B cell (primary cell): ENCODE results near the gene LAMTOR3. TPM values are rescaled to one million over a fixed set of nuclear protein-coding genes. Genes with fewer than 3 reads are reported as not detected.
"Not testable (repeated sequence)": the region's sequence is repeated elsewhere in the genome, so short reads cannot be mapped to it uniquely, and the experiment has no call there.

Source experiments
- ATAC-seq: fragments of 200-7000 bp; cut with Tn5 transposase; one replicate; pipeline ENCODE4 v1.10.0; 2021; ENCODE audit warnings: low read depth, mild to moderate bottlenecking, moderate number of reproducible peaks, moderate library complexity
- CTCF ChIA-PET: fragments of 350-600 bp; sonication (Branson Sonifier 250); formaldehyde crosslinking; loops from one replicate; lab custom pipeline; 2021; ENCODE audit warnings: antibody characterized with exemption, inconsistent platforms; lab: Charles Lee
- POLR2A ChIA-PET: fragments of 350-600 bp; sonication (Branson Sonifier 250); formaldehyde crosslinking; loops from one replicate; lab custom pipeline; 2021; ENCODE audit warnings: antibody characterized with exemption; lab: Charles Lee
- DNase-seq: peaks from one replicate; pipeline ENCODE4 v3.0.0; 2013
- H2AFZ ChIP-seq: 2 replicates; pipeline ENCODE4 v1.6.1; 2012; ENCODE audit warnings: mild to moderate bottlenecking, low read depth, low read length; ENCODE audit not compliant: insufficient read depth, poor library complexity, severe bottlenecking
- H3K27ac ChIP-seq, 2 donors: 1 replicate in 1 of 2; 2 replicates in 1 of 2; pipeline ENCODE4 v1.5.1; 2012 to 2013; ENCODE audit warnings: low read length in 2 of 2, mild to moderate bottlenecking in 2 of 2, moderate library complexity in 1 of 2
- H3K27me3 ChIP-seq, 4 experiments: fragments of 200-600 bp in 1 of 4; sonication (generic) in 1 of 4; replicated peaks in 1 of 4; 1 replicate in 2 of 4; 2 replicates in 2 of 4; pipeline versions ENCODE4 v1.6.1 to v1.7.0; 2013 to 2016; ENCODE audit warnings: low read length in 3 of 4, mild to moderate bottlenecking in 2 of 4, mixed read lengths in 1 of 4, moderate library complexity in 1 of 4; ENCODE audit not compliant: insufficient read depth in 4 of 4, control insufficient read depth in 3 of 4; ENCODE audit errors: control extremely low read depth in 1 of 4
- H3K36me3 ChIP-seq, 2 experiments: replicated peaks in 1 of 2; 1 replicate in 1 of 2; 2 replicates in 1 of 2; pipeline versions ENCODE4 v1.6.1 to v1.7.1; 2013; ENCODE audit warnings: low read length in 1 of 2; ENCODE audit not compliant: insufficient read depth in 2 of 2, control insufficient read depth in 1 of 2; ENCODE audit errors: control extremely low read depth in 1 of 2, extremely low read depth in 1 of 2
- H3K4me1 ChIP-seq, 2 donors: fragments of 200-600 bp in 1 of 2; sonication (generic) in 1 of 2; 1 replicate in 1 of 2; 2 replicates in 1 of 2; pipeline versions ENCODE4 v1.5.1 to v1.6.1; 2013 to 2017; ENCODE audit warnings: low read length in 2 of 2; ENCODE audit not compliant: control insufficient read depth in 2 of 2, insufficient read depth in 2 of 2
- H3K4me2 ChIP-seq: replicated peaks from 2 replicates; pipeline ENCODE3; 2012; ENCODE audit warnings: mild to moderate bottlenecking, low read depth, low read length; ENCODE audit not compliant: poor library complexity, severe bottlenecking
- H3K4me3 ChIP-seq, 5 experiments: fragments of 200-600 bp in 1 of 5; sonication (generic) in 1 of 5; 1 replicate in 3 of 5; 2 replicates in 2 of 5; pipeline versions ENCODE4 v1.5.1 to v1.7.0; 2011 to 2016; ENCODE audit warnings: low read length in 4 of 5, mild to moderate bottlenecking in 4 of 5, low read depth in 2 of 5, control low read depth in 1 of 5, moderate library complexity in 1 of 5; ENCODE audit not compliant: insufficient read depth in 1 of 5; ENCODE audit errors: control extremely low read depth in 1 of 5, extremely low read depth in 1 of 5
- H3K79me2 ChIP-seq: fragments of 200-600 bp; sonication (generic); one replicate; pipeline ENCODE4 v1.6.0; 2016; ENCODE audit warnings: low read length; ENCODE audit not compliant: control insufficient read depth, insufficient read depth
- H3K9ac ChIP-seq: fragments of 200-600 bp; sonication (generic); 2 replicates; pipeline ENCODE4 v1.6.1; 2017; ENCODE audit warnings: mild to moderate bottlenecking, low read length, moderate library complexity
- H3K9me3 ChIP-seq, 3 donors: one replicate each; pipeline versions ENCODE4 v1.6.1 to v1.7.1; 2013; ENCODE audit warnings: low read length in 2 of 3; ENCODE audit not compliant: control insufficient read depth in 2 of 3, insufficient read depth in 1 of 3; ENCODE audit errors: control extremely low read depth in 1 of 3
- H4K20me1 ChIP-seq: 2 replicates; pipeline ENCODE4 v1.6.0; 2012; ENCODE audit warnings: mild to moderate bottlenecking, low read length; ENCODE audit not compliant: insufficient read depth, control insufficient read depth, poor library complexity, severe bottlenecking
- H3K27ac Mint-ChIP-seq: one replicate; pipeline ENCODE4 v1.8.0; 2021; ENCODE audit warnings: mixed read lengths
- H3K27me3 Mint-ChIP-seq: one replicate; pipeline ENCODE4 v1.8.0; 2021; ENCODE audit warnings: mixed read lengths
- H3K4me1 Mint-ChIP-seq: one replicate; pipeline ENCODE4 v1.8.0; 2021; ENCODE audit warnings: mixed read lengths
- H3K4me3 Mint-ChIP-seq: one replicate; pipeline ENCODE4 v1.8.0; 2021; ENCODE audit warnings: mixed read lengths
- H3K9me3 Mint-ChIP-seq: one replicate; pipeline ENCODE4 v1.8.0; 2022; ENCODE audit warnings: mixed read lengths; ENCODE audit not compliant: insufficient read depth
- EZH2 ChIP-seq: IDR thresholded peaks from 2 replicates; pipeline ENCODE4 v1.6.1; 2012; ENCODE audit warnings: borderline replicate concordance, low read depth, mild to moderate bottlenecking, moderate library complexity, low read length; ENCODE audit not compliant: insufficient read depth, poor library complexity, severe bottlenecking
- WGBS: methylation state at CpG from one replicate; pipeline ENCODE4 v1.1.5; 2013; ENCODE audit warnings: missing lambda C conversion rate; ENCODE audit not compliant: insufficient coverage; 5-methylcytosine and 5-hydroxymethylcytosine counted together
- intact Hi-C: fragments of 100-400 bp; cut with micrococcal nuclease; formaldehyde crosslinking; loops from one replicate; pipeline ENCODE4 v1.10.0; 2022
- polyA plus RNA-seq: library from polyadenylated mRNA; depleted of rRNA; stranded (reverse); fragments of >200 nt; gene quantifications from 2 replicates; pipeline ENCODE4 v1.2.3, GENCODE V29; 2012
- total RNA-seq, 2 donors: library from RNA; stranded (reverse); fragments of 120-200 nt in 1 of 2; gene quantifications; 1 replicate in 1 of 2; 2 replicates in 1 of 2; pipeline versions ENCODE4 v1.2.3 to v1.2.4, GENCODE V29; 2013 to 2022
- TF ChIP-seq, protein P1 (sequence below): fragments of 200-600 bp; IDR thresholded peaks from one replicate; pipeline ENCODE4 v1.8.0; 2022; ENCODE audit warnings: antibody characterized with exemption, mild to moderate bottlenecking

LAMTOR3 gene
- total and polyA plus RNA-seq, 2 donors (not counting 1 experiment from before 2014, with no cell fraction given): 8.0 to 18.0 TPM

DNA sequence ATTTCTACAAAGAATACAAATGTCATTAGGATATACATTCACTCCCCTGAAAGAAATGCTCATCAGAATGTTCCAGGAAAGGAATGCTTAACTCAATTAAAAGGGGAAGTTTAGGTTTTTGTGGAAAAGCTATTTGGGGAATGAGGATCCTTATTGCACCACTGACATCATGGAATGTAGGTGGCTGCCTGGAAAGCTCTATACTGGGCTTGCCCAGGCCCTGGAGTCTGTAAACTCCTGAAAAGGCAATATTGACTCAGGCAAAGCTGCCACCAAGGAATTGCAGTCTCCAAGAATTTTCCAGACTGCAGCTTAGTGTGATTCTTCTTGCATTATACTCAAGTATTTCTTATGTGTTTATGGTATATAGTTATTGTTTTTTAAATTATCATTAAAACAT lies 61.9 kb downstream of the LAMTOR3 start:
- no peaks in the 10 kb centered on the region for H3K27me3 Mint-ChIP-seq
- no peaks in the 10 kb centered on the region for H3K27me3 ChIP-seq
- H3K79me2 ChIP-seq: peaks cover 97% of the 10 kb centered on the region
- ATAC-seq (no peak), DNase-seq (no peak)
- no peak overlapping the region for H3K27ac Mint-ChIP-seq
- H3K36me3 ChIP-seq: peaks cover 3 to 42% of the 10 kb centered on the region in 2 experiments
- H2AFZ ChIP-seq: no peak overlapping the region
- H3K27ac ChIP-seq: peak overlapping the region in 1 of 2 donors; percentile 21
- H3K4me1 ChIP-seq: peaks cover 6 to 27% of the 10 kb centered on the region in 2 donors
- no peak overlapping the region for H3K4me2 ChIP-seq
- TF ChIP-seq, protein P1, sequence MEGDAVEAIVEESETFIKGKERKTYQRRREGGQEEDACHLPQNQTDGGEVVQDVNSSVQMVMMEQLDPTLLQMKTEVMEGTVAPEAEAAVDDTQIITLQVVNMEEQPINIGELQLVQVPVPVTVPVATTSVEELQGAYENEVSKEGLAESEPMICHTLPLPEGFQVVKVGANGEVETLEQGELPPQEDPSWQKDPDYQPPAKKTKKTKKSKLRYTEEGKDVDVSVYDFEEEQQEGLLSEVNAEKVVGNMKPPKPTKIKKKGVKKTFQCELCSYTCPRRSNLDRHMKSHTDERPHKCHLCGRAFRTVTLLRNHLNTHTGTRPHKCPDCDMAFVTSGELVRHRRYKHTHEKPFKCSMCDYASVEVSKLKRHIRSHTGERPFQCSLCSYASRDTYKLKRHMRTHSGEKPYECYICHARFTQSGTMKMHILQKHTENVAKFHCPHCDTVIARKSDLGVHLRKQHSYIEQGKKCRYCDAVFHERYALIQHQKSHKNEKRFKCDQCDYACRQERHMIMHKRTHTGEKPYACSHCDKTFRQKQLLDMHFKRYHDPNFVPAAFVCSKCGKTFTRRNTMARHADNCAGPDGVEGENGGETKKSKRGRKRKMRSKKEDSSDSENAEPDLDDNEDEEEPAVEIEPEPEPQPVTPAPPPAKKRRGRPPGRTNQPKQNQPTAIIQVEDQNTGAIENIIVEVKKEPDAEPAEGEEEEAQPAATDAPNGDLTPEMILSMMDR: no peak
- no peak for TF ChIP-seq EZH2
- no peak overlapping the region for H3K9ac ChIP-seq
- peaks cover 92% of the 10 kb centered on the region for H4K20me1 ChIP-seq
- no peaks in the 10 kb centered on the region for H3K9me3 Mint-ChIP-seq
- no peak overlapping the region for H3K4me3 ChIP-seq
- peaks cover 53% of the 10 kb centered on the region for H3K4me1 Mint-ChIP-seq
- ChIA-PET POLR2A (no interaction called here), CTCF (interaction anchor here (1.6 kb wide), 1 partner anchor 15 kb away, joined by 4 read pairs; no protein-coding TSS in a partner anchor)
- no peaks in the 10 kb centered on the region for H3K9me3 ChIP-seq
- intact Hi-C loops: no loop called here
- no peak overlapping the region for H3K4me3 Mint-ChIP-seq

DNA sequence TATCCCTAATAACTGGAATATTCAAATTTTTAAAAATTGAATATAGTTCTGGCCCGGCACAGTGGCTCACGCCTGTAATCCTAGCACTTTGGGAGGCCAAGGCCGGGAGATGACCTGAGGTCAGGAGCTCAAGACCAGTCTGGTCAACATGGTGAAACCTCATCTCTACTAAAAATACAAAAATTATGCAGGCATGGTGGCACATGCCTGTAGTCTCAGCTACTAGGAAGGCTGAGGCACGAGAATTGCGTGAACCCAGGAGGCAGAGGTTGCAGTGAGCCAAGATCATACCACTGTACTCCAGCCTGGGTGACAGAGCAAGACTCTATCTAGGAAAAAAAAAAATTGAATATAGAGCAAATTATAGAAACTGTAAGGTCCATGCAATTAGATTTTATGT lies 64.2 kb downstream of the LAMTOR3 start:
- H3K27ac ChIP-seq, H3K4me3 Mint-ChIP-seq, H3K27me3 Mint-ChIP-seq, intact Hi-C loops, ATAC-seq, H2AFZ ChIP-seq, H3K27ac Mint-ChIP-seq, H3K4me3 ChIP-seq, H3K9ac ChIP-seq, H3K9me3 Mint-ChIP-seq, H3K27me3 ChIP-seq, DNase-seq, H3K4me2 ChIP-seq, POLR2A ChIA-PET, H3K9me3 ChIP-seq: not testable (repeated sequence)
- WGBS: 98% methylated on average over 5 of the region's 5 CpGs
- peaks cover 0 to 33% of the 10 kb centered on the region in 2 experiments for H3K36me3 ChIP-seq
- H3K4me1 Mint-ChIP-seq: peaks cover 65% of the 10 kb centered on the region
- H4K20me1 ChIP-seq: peaks cover 92% of the 10 kb centered on the region
- peaks cover 97% of the 10 kb centered on the region for H3K79me2 ChIP-seq
- peaks cover 25 to 49% of the 10 kb centered on the region in 2 donors for H3K4me1 ChIP-seq
- CTCF ChIA-PET: interaction anchor here (0.9 to 1.4 kb wide), 3 partner anchors 17 to 22 kb away, joined by 3 to 4 read pairs (median 4); no protein-coding TSS in a partner anchor
